ENCODE data around the gene AK3. TPM values are rescaled to one million over a fixed set of nuclear protein-coding genes. Genes with fewer than 3 reads are reported as not detected.

Gene AK3
- total and polyA plus RNA-seq, 9 of the 15 experiments (the other 6 are each of a cell fraction or from before 2014, with no cell fraction given), result 12.2 to 78.6 (median 41.8) TPM

DNA sequence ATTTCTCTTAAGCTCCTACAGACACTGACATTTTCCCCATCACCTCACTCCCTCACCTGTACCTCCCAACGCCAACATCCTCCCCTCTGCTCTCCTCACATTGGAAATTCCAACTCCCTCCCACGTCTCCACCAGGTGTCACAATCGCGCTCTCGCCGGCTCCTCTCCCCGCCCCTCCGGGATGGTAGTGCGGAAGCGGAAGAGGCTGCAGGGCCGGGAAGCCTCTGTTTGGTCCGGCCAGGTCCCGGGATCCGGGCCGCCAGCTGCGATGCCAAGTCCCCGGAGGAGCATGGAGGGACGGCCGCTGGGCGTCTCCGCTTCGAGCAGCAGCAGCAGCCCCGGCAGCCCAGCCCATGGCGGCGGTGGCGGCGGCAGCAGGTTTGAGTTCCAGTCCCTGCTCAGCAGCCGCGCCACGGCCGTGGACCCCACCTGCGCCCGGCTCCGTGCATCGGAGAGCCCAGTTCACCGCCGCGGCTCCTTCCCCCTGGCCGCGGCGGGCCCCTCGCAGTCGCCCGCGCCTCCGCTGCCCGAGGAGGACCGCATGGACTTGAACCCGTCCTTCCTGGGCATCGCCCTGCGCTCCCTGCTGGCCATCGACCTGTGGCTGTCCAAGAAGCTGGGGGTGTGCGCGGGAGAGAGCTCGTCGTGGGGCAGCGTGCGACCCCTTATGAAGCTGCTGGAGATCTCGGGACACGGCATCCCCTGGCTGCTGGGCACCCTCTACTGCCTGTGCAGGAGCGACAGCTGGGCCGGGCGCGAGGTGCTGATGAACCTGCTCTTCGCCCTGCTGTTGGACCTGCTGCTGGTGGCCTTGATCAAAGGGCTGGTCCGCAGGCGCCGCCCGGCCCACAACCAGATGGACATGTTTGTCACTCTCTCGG, 78.7 kb downstream of the AK3 start, which contains the start of gene PLPP6 (continued):
- TF ChIP-seq, protein P1, sequence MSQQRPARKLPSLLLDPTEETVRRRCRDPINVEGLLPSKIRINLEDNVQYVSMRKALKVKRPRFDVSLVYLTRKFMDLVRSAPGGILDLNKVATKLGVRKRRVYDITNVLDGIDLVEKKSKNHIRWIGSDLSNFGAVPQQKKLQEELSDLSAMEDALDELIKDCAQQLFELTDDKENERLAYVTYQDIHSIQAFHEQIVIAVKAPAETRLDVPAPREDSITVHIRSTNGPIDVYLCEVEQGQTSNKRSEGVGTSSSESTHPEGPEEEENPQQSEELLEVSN (IDR thresholded peaks at IDR 0.05; ENCODE audit: borderline replicate concordance in 1 of 2, extremely low read depth in 1 of 2, insufficient read depth in 1 of 2, insufficient read length in 1 of 2, low read depth in 1 of 2, low read length in 1 of 2, poor library complexity in 1 of 2, severe bottlenecking in 1 of 2), result peak; percentile 10 to 77
- TF ChIP-seq GATAD2B (IDR thresholded peaks at IDR 0.05; ENCODE audit: borderline replicate concordance) (peak; percentile 70), ZNF830 (CRISPR knock-in tag; IDR thresholded peaks at IDR 0.05) (no peak), SAFB (IDR thresholded peaks at IDR 0.05; ENCODE audit: borderline replicate concordance, low read depth, low read length) (no peak), SMARCE1 (IDR thresholded peaks at IDR 0.05) (no peak), KDM4B (IDR thresholded peaks at IDR 0.05; ENCODE audit: borderline replicate concordance in 2 of 2, low read depth in 1 of 2) (0 out of 4 replicates have a peak, but pooled peaks of 1 of the 2 experiments have one; percentile 42), SIX5 (IDR thresholded peaks at IDR 0.05; ENCODE audit: borderline replicate concordance in 1 of 2, insufficient read depth in 1 of 2, low read depth in 1 of 2, low read length in 2 of 2) (no peak), POLR2G (IDR thresholded peaks at IDR 0.05; ENCODE audit: low read depth, low read length) (peak; percentile 83), PHF8 (IDR thresholded peaks at IDR 0.05; ENCODE audit: borderline replicate concordance, low read length) (peak; percentile 86; the same call in 1 of the 2 replicates), MYC (IDR thresholded peaks at IDR 0.05; ENCODE audit: low read depth, low read length) (peak; percentile 20; the same call in 1 of the 2 replicates), MYC (CRISPR knock-in tag; IDR thresholded peaks at IDR 0.05; ENCODE audit: borderline replicate concordance, low read depth) (no peak), L3MBTL2 (IDR thresholded peaks at IDR 0.05) (peak; percentile 30; the same call in 1 of the 2 replicates), OTX1 (CRISPR knock-in tag; IDR thresholded peaks at IDR 0.05) (0 out of 2 replicates have a peak, but pooled peaks have one; percentile 37), KDM5B (IDR thresholded peaks at IDR 0.05; ENCODE audit: insufficient replicate concordance, low read depth, low read length) (peak; percentile 57), ZKSCAN1 (IDR thresholded peaks at IDR 0.05; ENCODE audit: low read depth, low read length) (peak; percentile 1; the same call in 1 of the 2 replicates), CTBP1 (IDR thresholded peaks at IDR 0.05; ENCODE audit: borderline replicate concordance) (peak; percentile 90), TAF1 (IDR thresholded peaks at IDR 0.05; ENCODE audit: control insufficient read depth, extremely low read depth, insufficient read depth, low read length, severe bottlenecking) (peak; percentile 41), ZEB2 (IDR thresholded peaks at IDR 0.05) (peak; percentile 90), PRMT5 (CRISPR knock-in tag; IDR thresholded peaks at IDR 0.05) (no peak), PML (IDR thresholded peaks at IDR 0.05; ENCODE audit: low read length) (0 out of 2 replicates have a peak, but pooled peaks have one; percentile 30), RBBP5 (IDR thresholded peaks at IDR 0.05; ENCODE audit: borderline replicate concordance, insufficient read depth, low read length, poor library complexity, severe bottlenecking) (peak; percentile 78), JUND (IDR thresholded peaks at IDR 0.05; ENCODE audit: borderline replicate concordance, low read depth, low read length) (0 out of 2 replicates have a peak, but pooled peaks have one; percentile 4), JUND (tag; IDR thresholded peaks at IDR 0.05; ENCODE audit: borderline replicate concordance, low read depth, low read length) (no peak; the same call in 2 of the 3 replicates)
- TF ChIP-seq, protein P2, sequence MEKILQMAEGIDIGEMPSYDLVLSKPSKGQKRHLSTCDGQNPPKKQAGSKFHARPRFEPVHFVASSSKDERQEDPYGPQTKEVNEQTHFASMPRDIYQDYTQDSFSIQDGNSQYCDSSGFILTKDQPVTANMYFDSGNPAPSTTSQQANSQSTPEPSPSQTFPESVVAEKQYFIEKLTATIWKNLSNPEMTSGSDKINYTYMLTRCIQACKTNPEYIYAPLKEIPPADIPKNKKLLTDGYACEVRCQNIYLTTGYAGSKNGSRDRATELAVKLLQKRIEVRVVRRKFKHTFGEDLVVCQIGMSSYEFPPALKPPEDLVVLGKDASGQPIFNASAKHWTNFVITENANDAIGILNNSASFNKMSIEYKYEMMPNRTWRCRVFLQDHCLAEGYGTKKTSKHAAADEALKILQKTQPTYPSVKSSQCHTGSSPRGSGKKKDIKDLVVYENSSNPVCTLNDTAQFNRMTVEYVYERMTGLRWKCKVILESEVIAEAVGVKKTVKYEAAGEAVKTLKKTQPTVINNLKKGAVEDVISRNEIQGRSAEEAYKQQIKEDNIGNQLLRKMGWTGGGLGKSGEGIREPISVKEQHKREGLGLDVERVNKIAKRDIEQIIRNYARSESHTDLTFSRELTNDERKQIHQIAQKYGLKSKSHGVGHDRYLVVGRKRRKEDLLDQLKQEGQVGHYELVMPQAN (IDR thresholded peaks at IDR 0.05; ENCODE audit: borderline replicate concordance), result no peak

All from K562 (cell line).